Activated CD4-positive, alpha-beta T cell treated with anti-CD3 and anti-CD28 coated beads, Interleukin-2, amount 10 ng/mL, durations not matched to agents 24 days and 14 days (primary cell): ENCODE results near the gene RHNO1. TPM values are rescaled to one million over a fixed set of nuclear protein-coding genes. Genes with fewer than 3 reads are reported as not detected.

ENCODE experiments used
- total RNA-seq: library from RNA; stranded (reverse); gene quantifications from 2 replicates; pipeline ENCODE4 v1.2.3, GENCODE V29; 2022

Gene RHNO1
- total RNA-seq, 1 donor from 2014 or later, result 48.1 TPM

Other genes starting within 250 kb of the RHNO1 start
- gene FKBP4, start 82.3 kb upstream of the RHNO1 start, total RNA-seq, result 300 and 311 TPM in 2 replicates
- gene ITFG2, start 64.6 kb upstream of the RHNO1 start, total RNA-seq, result 36.5 and 43.8 TPM in 2 replicates
- gene NRIP2, start 42.2 kb upstream of the RHNO1 start, total RNA-seq, result not detected in 2 replicates
- 0.17 TPM in 1 of 2 replicates, not detected in the other for gene TEX52, start 20.2 kb upstream of the RHNO1 start, total RNA-seq
- 73.7 and 74.0 TPM in 2 replicates for gene FOXM1, start within 50 bp of the RHNO1 start, total RNA-seq
- gene TULP3, start 13.7 kb downstream of the RHNO1 start, total RNA-seq, result 7.6 and 7.8 TPM in 2 replicates
- 14.2 and 18.8 TPM in 2 replicates for gene TEAD4, start 82.2 kb downstream of the RHNO1 start, total RNA-seq
- 0.09 and 1.0 TPM in 2 replicates for gene TSPAN9, start 200.2 kb downstream of the RHNO1 start, total RNA-seq